ENCODE data around the gene SEC14L1.
"Not testable (repeated sequence)": the region's sequence is repeated elsewhere in the genome, so short reads cannot be mapped to it uniquely, and the experiment has no call there.

The SEC14L1 gene

DNA sequence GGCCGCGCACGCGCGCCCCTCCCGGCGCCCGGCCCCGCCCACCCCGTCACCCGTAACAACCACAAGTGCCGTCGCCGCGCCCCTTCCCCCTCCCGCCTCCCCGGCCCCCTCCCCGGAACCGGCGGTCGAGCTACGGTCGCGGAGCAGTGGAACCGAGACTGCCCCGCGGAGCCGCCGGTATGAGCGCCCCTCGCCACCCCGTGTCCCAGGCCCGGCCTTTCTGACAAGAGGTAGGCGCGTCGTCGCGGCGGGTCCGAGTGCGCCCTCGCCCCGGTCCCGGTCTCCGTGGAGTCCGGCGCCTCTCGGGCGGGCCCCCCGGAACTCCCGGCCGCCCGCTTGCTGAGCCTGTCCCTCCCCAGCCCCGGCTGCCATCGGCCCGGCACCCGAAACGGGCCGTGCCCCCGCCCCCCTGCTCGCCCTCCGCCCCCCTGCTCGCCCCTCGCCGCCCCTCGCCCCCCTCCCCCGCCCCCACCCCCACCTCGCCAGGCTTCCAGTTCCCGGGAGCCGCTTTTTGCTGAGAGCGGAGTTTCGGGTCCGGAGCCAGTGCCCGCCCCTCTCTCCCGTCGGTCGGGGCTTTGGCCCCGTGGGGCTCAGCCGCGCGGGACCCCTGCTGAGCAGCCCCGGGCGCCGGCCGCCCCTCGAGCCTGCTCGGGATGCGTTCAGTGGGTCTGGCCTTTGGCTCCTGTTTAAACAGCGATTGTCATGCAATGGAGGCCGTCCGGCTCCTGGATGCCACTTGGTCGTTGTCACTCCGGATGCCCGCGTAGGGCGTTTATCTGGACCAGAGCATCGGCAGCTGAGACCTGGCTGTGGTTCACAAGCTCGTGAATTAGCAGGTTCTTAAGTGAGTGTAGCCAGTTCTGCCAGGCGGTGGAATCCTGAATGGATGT lies at the start of gene SEC14L1:
SEC14L1 (plus strand) TSS at position 92 of the 890 bp plus-strand sequence. CDS start 2,628 bp downstream, outside the sequence.
- peak within 1 kb of the TSS; percentile 83 for H3K4me3 ChIP-seq (ENCODE audit: low read depth, low read length)
- H3K36me3 ChIP-seq (ENCODE audit: control insufficient read depth, insufficient read depth, low read length), result no peaks in the 10 kb centered on the region
- no peaks in the 10 kb centered on the region for H3K4me1 ChIP-seq (ENCODE audit: control insufficient read depth, insufficient read depth, low read length)
- H3K27me3 ChIP-seq (ENCODE audit: control insufficient read depth, insufficient read depth, low read length), result no peaks in the 10 kb centered on the region
- no peaks in the 10 kb centered on the region for H3K9me3 ChIP-seq (ENCODE audit: control insufficient read depth, insufficient read depth, low read length)
- peak within 1 kb of the TSS; percentile 51 for H3K9ac ChIP-seq (ENCODE audit: low read depth, low read length)

DNA sequence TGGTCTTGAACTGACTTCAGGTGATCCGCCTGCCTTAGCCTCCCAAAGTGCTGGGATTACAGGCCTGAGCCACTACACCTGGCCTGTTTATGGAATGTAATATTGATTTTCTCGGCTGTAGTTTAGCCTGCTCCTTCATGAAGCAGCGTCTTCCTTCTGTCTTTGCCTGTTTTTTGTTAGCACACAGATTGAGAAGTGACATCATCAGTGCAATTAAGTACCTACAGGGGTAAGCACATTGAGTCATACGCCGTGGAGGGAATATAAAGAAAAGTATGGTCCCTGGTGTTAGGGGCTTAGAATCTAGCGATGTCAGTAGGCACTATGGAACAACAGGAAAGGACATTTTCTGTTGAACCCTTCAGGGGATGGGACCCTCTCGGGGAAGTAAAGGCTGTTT lies 48.7 kb upstream of the SEC14L1 start:
- Histone ChIP-seq H3K36me3 (ENCODE audit: control insufficient read depth, insufficient read depth, low read length) (peaks cover 22% of the 10 kb centered on the region), H3K9ac (ENCODE audit: low read depth, low read length) (no peak overlapping the region), H3K4me1 (ENCODE audit: control insufficient read depth, insufficient read depth, low read length) (peaks cover 9% of the 10 kb centered on the region), H3K27me3 (ENCODE audit: control insufficient read depth, insufficient read depth, low read length) (no peaks in the 10 kb centered on the region), H3K4me3 (ENCODE audit: low read depth, low read length) (no peak overlapping the region), H3K9me3 (ENCODE audit: control insufficient read depth, insufficient read depth, low read length) (no peaks in the 10 kb centered on the region)

DNA sequence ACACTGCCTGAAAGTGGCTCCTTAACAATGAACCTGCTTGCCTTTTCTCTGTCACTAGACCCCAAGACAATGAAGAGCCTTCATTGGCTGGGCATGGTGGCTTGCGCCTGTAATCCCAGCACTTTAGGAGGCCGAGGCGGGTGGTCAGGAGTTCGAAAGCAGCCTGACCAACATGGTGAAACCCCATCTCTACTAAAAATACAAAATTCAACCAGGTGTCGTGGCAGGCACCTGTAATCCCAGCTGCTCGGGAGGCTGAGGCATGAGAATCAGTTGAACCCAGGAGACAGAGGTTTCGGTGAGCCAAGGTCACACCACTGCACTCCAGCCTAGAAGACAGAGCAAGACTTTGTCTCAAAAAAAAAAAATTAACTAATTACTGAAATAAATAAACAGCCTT lies 45.3 kb upstream of the SEC14L1 start:
- no peaks in the 10 kb centered on the region for H3K4me1 ChIP-seq (ENCODE audit: control insufficient read depth, insufficient read depth, low read length)
- H3K36me3 ChIP-seq (ENCODE audit: control insufficient read depth, insufficient read depth, low read length), result peaks cover 31% of the 10 kb centered on the region
- no peaks in the 10 kb centered on the region for H3K9me3 ChIP-seq (ENCODE audit: control insufficient read depth, insufficient read depth, low read length)
- no peak overlapping the region for H3K9ac ChIP-seq (ENCODE audit: low read depth, low read length)
- H3K27me3 ChIP-seq (ENCODE audit: control insufficient read depth, insufficient read depth, low read length), result no peaks in the 10 kb centered on the region
- no peak overlapping the region for H3K4me3 ChIP-seq (ENCODE audit: low read depth, low read length)

DNA sequence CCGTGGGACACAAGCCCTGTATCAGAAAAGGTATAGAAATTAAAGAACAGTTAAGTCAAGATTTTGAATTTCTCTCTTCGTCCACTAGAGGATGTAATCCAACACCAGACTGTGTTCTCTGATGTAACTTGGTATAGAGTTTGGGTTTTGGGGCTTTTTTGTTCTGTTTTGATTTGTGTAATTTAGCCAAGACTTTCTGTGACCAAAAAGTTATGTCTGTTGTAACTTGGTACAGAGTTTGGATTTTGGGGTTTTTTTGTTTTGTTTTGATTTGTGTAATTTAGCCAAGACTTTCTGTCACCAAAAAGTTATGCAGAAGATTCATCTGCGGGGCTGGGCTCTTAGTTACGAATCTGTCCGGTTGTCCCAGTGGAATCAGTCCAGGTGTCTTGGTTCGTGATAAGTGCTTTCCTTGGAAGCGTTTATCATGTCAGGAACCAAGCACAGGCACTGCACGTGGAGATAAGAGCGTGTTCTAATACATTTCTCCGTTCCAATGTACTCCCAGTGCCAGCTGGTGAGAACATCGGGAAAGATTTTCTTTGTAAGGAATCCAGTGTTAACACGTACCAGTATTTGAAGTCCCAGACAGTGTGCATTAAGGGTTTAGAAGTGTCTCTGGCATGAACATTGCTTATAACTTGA lies 44.1 kb upstream of the SEC14L1 start:
- H3K4me1 ChIP-seq (ENCODE audit: control insufficient read depth, insufficient read depth, low read length), result no peaks in the 10 kb centered on the region
- peaks cover 28% of the 10 kb centered on the region for H3K36me3 ChIP-seq (ENCODE audit: control insufficient read depth, insufficient read depth, low read length)

DNA sequence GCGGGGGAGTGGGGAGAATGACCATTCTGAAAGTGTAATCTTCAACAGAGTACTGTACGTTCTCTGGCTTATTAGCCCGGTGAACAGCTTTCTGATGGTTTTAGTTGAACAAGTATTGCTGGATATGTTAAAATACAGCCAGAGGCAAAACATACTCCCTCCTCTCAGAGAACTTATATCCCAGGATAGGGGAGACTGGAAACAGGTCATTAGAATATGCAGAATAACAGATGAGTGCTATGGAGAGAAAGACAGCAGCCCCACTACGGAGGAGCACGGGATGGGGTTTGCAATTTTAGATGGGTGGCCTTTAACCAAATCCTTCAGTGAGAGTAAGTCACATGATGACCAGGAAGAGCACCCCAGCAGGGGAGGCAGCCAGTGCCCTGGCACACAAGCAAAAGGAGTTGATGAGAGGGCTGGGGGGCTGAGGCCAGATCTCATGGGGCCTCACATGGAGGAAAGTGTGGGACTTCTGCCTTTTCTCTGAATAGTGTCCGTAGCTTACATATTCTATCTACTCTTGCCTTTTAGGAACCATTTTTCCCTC lies 43.1 kb upstream of the SEC14L1 start:
- no peak overlapping the region for H3K9ac ChIP-seq (ENCODE audit: low read depth, low read length)
- no peak overlapping the region for H3K4me3 ChIP-seq (ENCODE audit: low read depth, low read length)
- H3K36me3 ChIP-seq (ENCODE audit: control insufficient read depth, insufficient read depth, low read length), result peaks cover 28% of the 10 kb centered on the region
- no peaks in the 10 kb centered on the region for H3K9me3 ChIP-seq (ENCODE audit: control insufficient read depth, insufficient read depth, low read length)
- no peaks in the 10 kb centered on the region for H3K4me1 ChIP-seq (ENCODE audit: control insufficient read depth, insufficient read depth, low read length)
- H3K27me3 ChIP-seq (ENCODE audit: control insufficient read depth, insufficient read depth, low read length), result no peaks in the 10 kb centered on the region

More for the DNA sequence above, 44.1 kb upstream of the SEC14L1 start:
- no peak overlapping the region for H3K9ac ChIP-seq (ENCODE audit: low read depth, low read length)
- no peak overlapping the region for H3K4me3 ChIP-seq (ENCODE audit: low read depth, low read length)
- no peaks in the 10 kb centered on the region for H3K9me3 ChIP-seq (ENCODE audit: control insufficient read depth, insufficient read depth, low read length)
- no peaks in the 10 kb centered on the region for H3K27me3 ChIP-seq (ENCODE audit: control insufficient read depth, insufficient read depth, low read length)

DNA sequence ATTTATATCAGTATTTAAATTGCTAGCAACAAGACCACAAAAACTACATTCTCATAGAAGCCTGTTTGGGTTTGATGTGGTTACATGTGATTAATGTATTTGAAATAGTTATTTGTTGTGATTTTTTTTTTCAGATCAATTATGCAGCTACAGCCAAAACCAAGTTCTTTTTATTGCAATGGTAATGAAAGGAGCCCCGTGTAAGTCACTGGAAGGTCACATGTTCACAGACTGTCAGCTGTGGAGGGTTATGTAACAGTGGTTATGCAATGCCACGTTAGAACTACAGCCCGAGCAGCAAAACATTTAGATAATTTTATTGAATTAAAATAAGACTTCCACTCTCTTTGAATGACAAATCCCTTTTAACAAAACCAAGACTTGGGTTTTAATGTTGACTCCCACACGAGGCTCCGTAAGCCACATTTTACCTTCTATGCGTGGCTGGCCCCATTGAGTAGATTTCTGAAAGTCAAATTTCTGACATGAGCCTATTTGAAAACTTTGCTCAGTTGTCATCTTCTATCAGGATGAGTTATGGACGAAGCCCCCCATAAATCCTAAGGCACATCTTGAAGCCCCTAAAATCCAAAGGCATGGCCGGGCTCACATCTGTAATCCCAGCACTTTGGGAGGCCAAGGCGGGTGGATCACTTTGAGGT lies 41.8 kb upstream of the SEC14L1 start:
- Histone ChIP-seq H3K4me3 (ENCODE audit: low read depth, low read length) (no peak overlapping the region), H3K36me3 (ENCODE audit: control insufficient read depth, insufficient read depth, low read length) (peaks cover 20% of the 10 kb centered on the region)

DNA sequence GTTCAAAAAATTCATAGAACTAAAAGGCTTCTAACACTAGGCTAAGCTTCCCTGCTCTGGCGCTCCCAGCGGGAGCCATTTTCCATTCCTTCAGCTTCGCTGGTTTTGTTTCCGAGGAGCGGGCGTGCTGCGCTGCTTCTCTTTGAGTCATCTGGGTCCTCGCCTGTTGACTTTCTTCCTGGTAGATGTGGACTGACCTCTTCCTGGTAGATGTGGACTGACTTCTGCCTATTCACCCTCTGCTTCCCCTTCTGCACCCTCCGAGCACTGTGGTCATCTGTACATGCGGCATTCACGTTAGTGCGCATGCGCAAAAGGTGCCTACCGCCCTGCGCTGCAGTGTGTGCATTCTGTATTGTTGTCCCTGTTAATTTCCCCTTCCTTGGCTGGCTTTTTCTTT lies 40.8 kb upstream of the SEC14L1 start:
- Histone ChIP-seq H3K36me3 (ENCODE audit: control insufficient read depth, insufficient read depth, low read length) (peaks cover 14% of the 10 kb centered on the region), H3K9ac (ENCODE audit: low read depth, low read length) (no peak overlapping the region), H3K9me3 (ENCODE audit: control insufficient read depth, insufficient read depth, low read length) (no peaks in the 10 kb centered on the region), H3K4me1 (ENCODE audit: control insufficient read depth, insufficient read depth, low read length) (peaks cover 3% of the 10 kb centered on the region), H3K27me3 (ENCODE audit: control insufficient read depth, insufficient read depth, low read length) (no peaks in the 10 kb centered on the region), H3K4me3 (ENCODE audit: low read depth, low read length) (no peak overlapping the region)

More for the DNA sequence above, 41.8 kb upstream of the SEC14L1 start:
- Histone ChIP-seq H3K27me3 (ENCODE audit: control insufficient read depth, insufficient read depth, low read length) (no peaks in the 10 kb centered on the region), H3K9ac (ENCODE audit: low read depth, low read length) (no peak overlapping the region), H3K4me1 (ENCODE audit: control insufficient read depth, insufficient read depth, low read length) (no peaks in the 10 kb centered on the region), H3K9me3 (ENCODE audit: control insufficient read depth, insufficient read depth, low read length) (no peaks in the 10 kb centered on the region)

DNA sequence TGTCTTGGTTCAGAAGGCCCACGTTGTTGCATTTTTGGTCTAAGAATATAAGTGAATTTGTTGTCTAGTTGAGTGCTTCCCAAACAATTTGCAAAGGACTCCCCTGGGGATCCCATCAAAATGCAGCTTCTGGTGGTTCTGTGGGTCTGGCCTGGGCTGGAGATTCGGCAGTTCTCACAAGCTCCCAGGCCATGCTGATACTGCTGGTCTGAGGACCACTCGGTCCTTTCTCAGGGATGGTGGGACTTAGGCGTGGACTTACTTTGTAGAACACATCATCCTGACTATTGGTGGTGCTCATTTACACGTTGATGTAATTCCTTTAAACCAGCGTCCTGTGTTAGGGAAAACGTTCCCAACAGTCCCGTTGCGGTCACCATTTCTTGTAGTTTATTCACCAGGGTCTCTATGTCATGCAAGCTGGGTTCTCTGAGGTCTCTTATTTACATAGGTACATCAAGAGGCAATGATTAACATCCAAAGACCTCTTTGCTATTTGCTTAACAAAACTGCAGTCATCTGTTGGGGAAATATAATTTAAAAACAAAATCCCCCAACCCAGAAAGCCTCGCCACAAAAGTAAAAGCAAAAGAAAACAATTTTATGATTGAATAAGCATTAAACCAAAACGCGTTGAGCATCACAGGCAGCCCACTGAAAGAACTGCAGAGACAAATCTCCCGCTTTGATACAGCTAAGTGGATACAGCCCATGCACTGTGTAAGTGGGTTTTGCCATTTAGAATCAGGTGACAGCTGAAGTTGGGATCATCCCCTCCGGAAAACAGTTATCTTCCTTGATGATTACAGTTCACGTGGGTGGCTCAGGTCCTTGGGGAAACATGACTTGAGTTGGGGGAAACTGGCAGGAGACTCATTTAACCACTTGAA lies 39.0 kb upstream of the SEC14L1 start:
- no peaks in the 10 kb centered on the region for H3K27me3 ChIP-seq (ENCODE audit: control insufficient read depth, insufficient read depth, low read length)
- H3K4me3 ChIP-seq (ENCODE audit: low read depth, low read length), result no peak overlapping the region
- peaks cover 7% of the 10 kb centered on the region for H3K4me1 ChIP-seq (ENCODE audit: control insufficient read depth, insufficient read depth, low read length)
- H3K9ac ChIP-seq (ENCODE audit: low read depth, low read length), result no peak overlapping the region
- peaks cover 9% of the 10 kb centered on the region for H3K36me3 ChIP-seq (ENCODE audit: control insufficient read depth, insufficient read depth, low read length)
- H3K9me3 ChIP-seq (ENCODE audit: control insufficient read depth, insufficient read depth, low read length), result no peaks in the 10 kb centered on the region

DNA sequence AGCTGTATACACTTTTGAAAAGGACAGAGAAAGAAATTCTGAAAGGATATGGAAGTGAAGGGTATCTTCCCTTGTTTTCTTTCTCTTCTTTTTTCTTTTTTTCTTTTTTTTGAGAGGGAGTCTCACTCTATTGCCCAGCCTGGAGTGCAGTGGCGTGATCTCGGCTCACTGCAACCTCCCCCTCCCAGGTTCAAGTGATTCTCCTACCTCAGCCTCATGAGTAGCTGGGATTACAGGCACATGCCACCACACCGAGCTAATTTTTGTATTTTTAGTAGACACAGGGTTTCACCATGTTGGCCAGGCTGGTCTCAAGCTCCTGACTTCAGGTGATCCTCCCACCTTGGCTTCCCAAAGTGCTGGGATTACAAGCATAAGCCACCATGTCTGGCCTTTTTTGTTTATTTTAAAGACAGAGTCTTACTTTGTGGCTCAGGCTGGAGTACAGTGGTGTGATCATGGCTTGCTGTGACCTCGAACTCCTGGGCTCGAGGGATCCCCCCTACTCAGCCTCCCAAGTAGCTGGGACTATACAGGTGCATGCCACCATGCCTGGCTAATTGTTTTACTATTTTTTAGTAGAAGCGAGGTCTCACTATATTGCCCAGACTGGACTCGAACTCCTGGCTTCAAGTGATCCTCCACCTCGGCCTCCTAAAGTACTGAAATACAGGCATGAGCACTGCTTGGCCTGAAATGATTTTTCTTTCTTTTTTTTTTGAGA lies 38.2 kb upstream of the SEC14L1 start:
- H3K4me1 ChIP-seq (ENCODE audit: control insufficient read depth, insufficient read depth, low read length), result peaks cover 12% of the 10 kb centered on the region
- not testable (repeated sequence) for H3K9ac ChIP-seq (ENCODE audit: low read depth, low read length); H3K9me3 ChIP-seq (ENCODE audit: control insufficient read depth, insufficient read depth, low read length); H3K4me3 ChIP-seq (ENCODE audit: low read depth, low read length); H3K36me3 ChIP-seq (ENCODE audit: control insufficient read depth, insufficient read depth, low read length); H3K27me3 ChIP-seq (ENCODE audit: control insufficient read depth, insufficient read depth, low read length)

DNA sequence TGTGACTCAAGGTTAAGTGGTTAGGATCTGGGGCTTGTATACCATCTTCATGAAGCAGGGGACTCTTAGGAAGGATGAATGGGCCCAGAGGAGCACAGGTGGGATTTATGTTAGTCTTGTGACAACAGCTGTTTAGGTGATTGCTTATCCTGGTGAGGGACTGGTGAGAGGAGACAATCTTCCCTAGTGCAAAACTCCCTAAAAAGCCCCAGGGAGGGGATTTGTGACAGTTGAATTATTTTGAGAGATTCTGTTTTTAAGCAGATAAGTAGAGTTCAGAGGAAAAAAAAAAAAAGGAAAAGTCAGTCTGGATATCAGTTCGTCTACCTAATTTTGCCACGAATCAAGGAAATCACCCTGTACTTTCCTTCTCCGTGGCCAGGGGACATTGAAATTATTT lies 35.1 kb upstream of the SEC14L1 start:
- Histone ChIP-seq H3K9me3 (ENCODE audit: control insufficient read depth, insufficient read depth, low read length) (no peaks in the 10 kb centered on the region), H3K4me1 (ENCODE audit: control insufficient read depth, insufficient read depth, low read length) (peaks cover 23% of the 10 kb centered on the region), H3K4me3 (ENCODE audit: low read depth, low read length) (no peak overlapping the region), H3K36me3 (ENCODE audit: control insufficient read depth, insufficient read depth, low read length) (no peaks in the 10 kb centered on the region), H3K9ac (ENCODE audit: low read depth, low read length) (no peak overlapping the region), H3K27me3 (ENCODE audit: control insufficient read depth, insufficient read depth, low read length) (no peaks in the 10 kb centered on the region)
